HG02973 (cell line): ENCODE measurements around the gene KLHDC2.
"Not testable (repeated sequence)": the region's sequence is repeated elsewhere in the genome, so short reads cannot be mapped to it uniquely, and the experiment has no call there.

Experiments
- ATAC-seq: cut with Tn5 transposase; IDR thresholded peaks from one replicate; pipeline ENCODE4 v1.9.1; 2021; ENCODE audit warnings: moderate library complexity; ENCODE audit not compliant: unreplicated experiment

KLHDC2 gene

GRCh38 chr14:49767571-49768300 lies at the start of gene KLHDC2:
Gene KLHDC2, plus strand, starts transcription at chr14:49768153. Its CDS starts 316 bp downstream, at chr14:49768469.
- peak; percentile 92 for ATAC-seq

GRCh38 chr14:49720744-49721143 lies 47.2 kb upstream of the KLHDC2 start:
- no peak for ATAC-seq

GRCh38 chr14:49721733-49722435 lies 46.1 kb upstream of the KLHDC2 start:
- not testable (repeated sequence) for ATAC-seq

GRCh38 chr14:49727171-49727570 lies 40.8 kb upstream of the KLHDC2 start:
- no peak for ATAC-seq

- ATAC-seq, result no peak
Measured at GRCh38 chr14:49732896-49733295, 35.1 kb upstream of the KLHDC2 start.

GRCh38 chr14:49733836-49734235 lies 34.1 kb upstream of the KLHDC2 start:
- ATAC-seq, result no peak

GRCh38 chr14:49735669-49736068 lies 32.3 kb upstream of the KLHDC2 start:
- ATAC-seq, result not testable (repeated sequence)

GRCh38 chr14:49745191-49745590 lies 22.8 kb upstream of the KLHDC2 start:
- ATAC-seq, result no peak

- not testable (repeated sequence) for ATAC-seq
Measured at GRCh38 chr14:49746476-49746875, 21.5 kb upstream of the KLHDC2 start.

- no peak for ATAC-seq
Measured at GRCh38 chr14:49754570-49755097, 13.3 kb upstream of the KLHDC2 start.

GRCh38 chr14:49755378-49755777 lies 12.6 kb upstream of the KLHDC2 start:
- ATAC-seq, result no peak

- ATAC-seq, result no peak
Measured at GRCh38 chr14:49761839-49762551, 6.0 kb upstream of the KLHDC2 start.

- ATAC-seq, result no peak
Measured at GRCh38 chr14:49766839-49767238, 1.1 kb upstream of the KLHDC2 start.

- peak; percentile 1 for ATAC-seq
Measured at GRCh38 chr14:49767270-49767570, 733 bp upstream of the KLHDC2 start.

GRCh38 chr14:49768301-49769121 lies 558 bp downstream of the KLHDC2 start:
- ATAC-seq, result peak; percentile 36

GRCh38 chr14:49769171-49769570 lies 1.2 kb downstream of the KLHDC2 start:
- ATAC-seq, result no peak

- ATAC-seq, result no peak
Measured at GRCh38 chr14:49769581-49770211, 1.7 kb downstream of the KLHDC2 start.

GRCh38 chr14:49770212-49770817 lies 2.4 kb downstream of the KLHDC2 start:
- ATAC-seq, result no peak

GRCh38 chr14:49771691-49772090 lies 3.7 kb downstream of the KLHDC2 start:
- not testable (repeated sequence) for ATAC-seq

- ATAC-seq, result no peak
Measured at GRCh38 chr14:49774106-49774505, 6.2 kb downstream of the KLHDC2 start.
